GM12878 (cell line): ENCODE data around the gene ABHD17C. TPM values are rescaled to one million over a fixed set of nuclear protein-coding genes. Genes with fewer than 3 reads are reported as not detected.

Source experiments
- ATAC-seq: fragments of 200-7000 bp; cut with Tn5 transposase; 3 replicates; pipeline ENCODE4 v1.9.1; 2020; ENCODE audit warnings: mild to moderate bottlenecking, moderate library complexity
- BruUV-seq: library from RNA; stranded (reverse); fragments of 400-500 nt; replicated peaks from 2 replicates; lab custom pipeline; 2021; lab: Mats Ljungman, UMichigan
- CTCF ChIA-PET: fragments of 300-600 bp; sonication (Branson Sonifier 250); formaldehyde crosslinking; extraction: SDS; loops from one replicate; lab custom pipeline; 2021; ENCODE audit warnings: inconsistent platforms; lab: Yijun Ruan, JAX
- POLR2A ChIA-PET: fragments of 350-600 bp; formaldehyde crosslinking; extraction: SDS; loops from one replicate; lab custom pipeline; 2021; ENCODE audit warnings: inconsistent platforms; lab: Charles Lee
- RAD21 ChIA-PET: fragments of 300-600 bp; sonication (Branson Sonifier 250); formaldehyde crosslinking; loops from one replicate; lab custom pipeline; 2023; ENCODE audit warnings: antibody characterized with exemption; ENCODE audit not compliant: unreplicated experiment; lab: Charles Lee
- SMC1A ChIA-PET: fragments of 300-600 bp; sonication (Branson Sonifier 250); formaldehyde crosslinking; loops from one replicate; lab custom pipeline; 2023; ENCODE audit not compliant: unreplicated experiment, uncharacterized antibody; lab: Charles Lee
- DNase-seq: peaks from one replicate; pipeline ENCODE4 v3.0.0-alpha.2; 2011; ENCODE audit warnings: low read depth, low spot score
- FAIRE-seq: peaks from 3 replicates; lab custom pipeline; 2011; peaks lifted over from hg19 to GRCh38; lab: Jason Lieb, UNC
- H2AFZ ChIP-seq: 2 replicates; pipeline ENCODE4 v1.6.0; 2011; ENCODE audit warnings: low read depth, low read length, control low read depth; ENCODE audit not compliant: control insufficient read depth
- H3K27ac ChIP-seq: 2 replicates; pipeline ENCODE4 v1.5.1; 2011; ENCODE audit warnings: control low read depth; ENCODE audit not compliant: control insufficient read depth, insufficient read depth
- H3K27me3 ChIP-seq, 2 experiments: replicated peaks in 1 of 2; 2 replicates each; pipeline versions ENCODE4 v1.6.0 to v1.6.1; 2011; ENCODE audit warnings: low read length in 1 of 2; ENCODE audit not compliant: control insufficient read depth in 2 of 2, insufficient read depth in 2 of 2
- H3K36me3 ChIP-seq, 2 experiments: 2 replicates each; pipeline ENCODE4 v1.5.1; 2011; ENCODE audit warnings: low read length in 1 of 2; ENCODE audit not compliant: control insufficient read depth in 2 of 2, insufficient read depth in 2 of 2
- H3K4me1 ChIP-seq: 2 replicates; pipeline ENCODE4 v1.6.1; 2011; ENCODE audit warnings: mild to moderate bottlenecking, low read length, moderate library complexity, mixed read lengths; ENCODE audit not compliant: control insufficient read depth, insufficient read depth
- H3K4me2 ChIP-seq: 2 replicates; pipeline ENCODE4 v1.6.0; 2011; ENCODE audit warnings: control low read depth; ENCODE audit not compliant: control insufficient read depth, insufficient read depth
- H3K4me3 ChIP-seq: fragments of 200-600 bp; sonication (generic); 2 replicates; pipeline ENCODE4 v1.5.1; 2016
- H3K79me2 ChIP-seq: 2 replicates; pipeline ENCODE4 v1.6.0; 2011; ENCODE audit warnings: low read length; ENCODE audit not compliant: control insufficient read depth, insufficient read depth
- H3K9ac ChIP-seq: 2 replicates; pipeline ENCODE4 v1.8.0; 2011; ENCODE audit warnings: low read length, control low read depth, mixed read lengths; ENCODE audit not compliant: control insufficient read depth, insufficient read depth
- H3K9me3 ChIP-seq: replicated peaks from 3 replicates; pipeline ENCODE4 v1.5.1; 2011; ENCODE audit warnings: mild to moderate bottlenecking, low read length; ENCODE audit not compliant: control insufficient read depth, insufficient read depth
- H4K20me1 ChIP-seq: 2 replicates; pipeline ENCODE4 v1.6.0; 2011; ENCODE audit not compliant: control insufficient read depth, insufficient read depth
- CREM ChIP-seq: IDR thresholded peaks from 2 replicates; pipeline ENCODE4 v1.6.1; 2014; ENCODE audit warnings: antibody characterized with exemption, low read depth
- FOS ChIP-seq: IDR thresholded peaks from 3 replicates; pipeline ENCODE4 v1.6.1; 2011; ENCODE audit warnings: borderline replicate concordance; ENCODE audit not compliant: insufficient read length; ENCODE audit errors: extremely low read depth
- RFX5 ChIP-seq: IDR thresholded peaks from 2 replicates; pipeline ENCODE4 v1.6.1; 2011; ENCODE audit warnings: low read depth, low read length, improper control_type of control experiment
- SREBF2 ChIP-seq: IDR thresholded peaks from 2 replicates; pipeline ENCODE4 v1.6.1; 2012; ENCODE audit warnings: mild to moderate bottlenecking, low read length
- SRF ChIP-seq, 2 experiments: IDR thresholded peaks; 2 replicates each; pipeline ENCODE4 v1.6.1; 2011; ENCODE audit warnings: low read depth in 2 of 2, low read length in 2 of 2, mild to moderate bottlenecking in 1 of 2, moderate library complexity in 1 of 2
- TCF3 ChIP-seq: IDR thresholded peaks from 2 replicates; pipeline ENCODE4 v1.6.1; 2012; ENCODE audit warnings: low read depth, mild to moderate bottlenecking, low read length, borderline replicate concordance; ENCODE audit not compliant: insufficient read depth
- WGBS: methylation state at CpG from one replicate; pipeline ENCODE4 v1.1.6; 2016; ENCODE audit warnings: low lambda C conversion rate; ENCODE audit not compliant: insufficient replicate concordance, insufficient coverage; ENCODE audit errors: missing lambda C conversion rate; 5-methylcytosine and 5-hydroxymethylcytosine counted together
- in situ Hi-C: fragments of 300-500 bp; cut with MboI; formaldehyde crosslinking; loops from 9 replicates; pipeline ENCODE4 v1.14.3; 2018; ENCODE audit warnings: mixed read lengths
- intact Hi-C: fragments of 100-400 bp; cut with micrococcal nuclease; formaldehyde crosslinking; loops from one replicate; pipeline ENCODE4 v1.14.2; 2022; ENCODE audit not compliant: unreplicated experiment
- polyA plus RNA-seq, 11 experiments: library from polyadenylated mRNA; depleted of rRNA in 4 of 11; unstranded in 6 of 11; stranded (reverse) in 5 of 11; fragments of >200 nt; fragmentation: Nextera tagmentation in 4 of 11; fragmentation: Illumina TruSeq in 1 of 11; extraction: Ambion mirVana in 4 of 11; extraction: Trizol in 1 of 11; gene quantifications; 1 replicate in 1 of 11; 2 replicates in 10 of 11; pipeline versions ENCODE4 v1.2.1 to v1.2.3, GENCODE V29; 2011 to 2016; ENCODE audit warnings: inconsistent platforms in 2 of 11, missing spikeins in 2 of 11, low read depth in 1 of 11
- total RNA-seq, 4 experiments: library from RNA; depleted of rRNA in 3 of 4; stranded (reverse); fragments of >200 nt in 3 of 4; fragmentation: Illumina TruSeq in 1 of 4; extraction: Trizol in 1 of 4; gene quantifications; 2 replicates each; pipeline versions ENCODE4 v1.2.1 to v1.2.3, GENCODE V29; 2013 to 2021
- TF ChIP-seq, protein P1 (sequence below): IDR thresholded peaks from 2 replicates; pipeline ENCODE4 v1.6.1; 2011; ENCODE audit warnings: mild to moderate bottlenecking, low read depth, low read length, moderate library complexity; ENCODE audit not compliant: insufficient replicate concordance
- TF ChIP-seq, protein P2 (sequence below): IDR thresholded peaks from 2 replicates; pipeline ENCODE4 v1.6.1; 2011; ENCODE audit warnings: low read depth, mild to moderate bottlenecking, low read length, moderate library complexity, borderline replicate concordance; ENCODE audit errors: extremely low read depth
- TF ChIP-seq, protein P3 (sequence below): fragments of 450-650 bp; IDR thresholded peaks from 2 replicates; pipeline ENCODE4 v1.6.1; 2014; ENCODE audit warnings: mild to moderate bottlenecking

ABHD17C gene
- total and polyA plus RNA-seq, 10 of the 15 experiments (the other 5 are each of a cell fraction or from before 2014, with no cell fraction given), result 0.92 to 11.4 (median 5.5) TPM

DNA sequence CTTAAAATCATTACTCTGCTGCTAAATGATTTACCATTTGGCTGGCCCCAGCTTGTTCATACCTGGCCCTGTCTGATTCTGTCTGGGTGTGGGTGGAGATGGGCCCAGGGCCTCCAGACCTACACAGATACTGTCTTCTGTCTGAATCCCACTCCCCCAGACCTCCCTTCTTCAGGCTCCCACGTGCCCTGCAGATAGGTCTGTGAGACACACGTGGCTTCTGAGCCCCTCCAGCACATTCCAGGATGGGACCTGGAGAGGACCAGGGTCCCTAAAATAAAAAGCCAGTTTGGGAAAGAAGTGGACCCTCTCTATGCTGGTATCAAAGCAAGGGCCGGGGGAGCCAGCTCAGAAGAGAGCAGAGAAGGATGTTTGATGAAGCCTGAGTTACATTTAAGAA lies 69.4 kb downstream of the ABHD17C start:
- H3K9ac ChIP-seq, result no peak overlapping the region
- RAD21 ChIA-PET, result no interaction called here

More for the DNA sequence above, 69.4 kb downstream of the ABHD17C start:
- no peak for DNase-seq
- ChIA-PET POLR2A (no interaction called here), CTCF (interaction anchor here (2.1 kb wide), 1 partner anchor 12 kb away, joined by 8 read pairs; no protein-coding TSS in a partner anchor), SMC1A (interaction anchor here (1.3 kb wide), 1 partner anchor 11 kb away, joined by 3 read pairs; no protein-coding TSS in a partner anchor)
- intact Hi-C loops (no loop called here), in situ Hi-C loops (no loop called here)
- Histone ChIP-seq H3K4me2 (no peak overlapping the region), H3K4me3 (no peak overlapping the region), H2AFZ (no peak overlapping the region), H3K27me3 (no peaks in the 10 kb centered on the region), H3K36me3 (no peaks in the 10 kb centered on the region), H3K4me1 (no peaks in the 10 kb centered on the region), H3K9me3 (no peaks in the 10 kb centered on the region), H3K27ac (no peak overlapping the region), H4K20me1 (no peaks in the 10 kb centered on the region), H3K79me2 (no peaks in the 10 kb centered on the region)
- no peak for ATAC-seq
- BruUV-seq, result no TSS peak
- 0% methylated on average over 3 of the region's 3 CpGs for WGBS
- FAIRE-seq, result no peak
- TF ChIP-seq SREBF2 (no peak), SRF (IDR thresholded peaks at IDR 0.05; ENCODE audit: low read depth in 2 of 2, low read length in 2 of 2) (no peak), CREM (no peak), TCF3 (no peak), FOS (no peak), RFX5 (no peak)
- TF ChIP-seq, protein P1, sequence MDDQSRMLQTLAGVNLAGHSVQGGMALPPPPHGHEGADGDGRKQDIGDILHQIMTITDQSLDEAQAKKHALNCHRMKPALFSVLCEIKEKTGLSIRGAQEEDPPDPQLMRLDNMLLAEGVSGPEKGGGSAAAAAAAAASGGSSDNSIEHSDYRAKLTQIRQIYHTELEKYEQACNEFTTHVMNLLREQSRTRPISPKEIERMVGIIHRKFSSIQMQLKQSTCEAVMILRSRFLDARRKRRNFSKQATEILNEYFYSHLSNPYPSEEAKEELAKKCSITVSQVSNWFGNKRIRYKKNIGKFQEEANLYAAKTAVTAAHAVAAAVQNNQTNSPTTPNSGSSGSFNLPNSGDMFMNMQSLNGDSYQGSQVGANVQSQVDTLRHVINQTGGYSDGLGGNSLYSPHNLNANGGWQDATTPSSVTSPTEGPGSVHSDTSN, result no peak
- TF ChIP-seq, protein P2, sequence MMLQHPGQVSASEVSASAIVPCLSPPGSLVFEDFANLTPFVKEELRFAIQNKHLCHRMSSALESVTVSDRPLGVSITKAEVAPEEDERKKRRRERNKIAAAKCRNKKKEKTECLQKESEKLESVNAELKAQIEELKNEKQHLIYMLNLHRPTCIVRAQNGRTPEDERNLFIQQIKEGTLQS, result no peak
- TF ChIP-seq, protein P3, sequence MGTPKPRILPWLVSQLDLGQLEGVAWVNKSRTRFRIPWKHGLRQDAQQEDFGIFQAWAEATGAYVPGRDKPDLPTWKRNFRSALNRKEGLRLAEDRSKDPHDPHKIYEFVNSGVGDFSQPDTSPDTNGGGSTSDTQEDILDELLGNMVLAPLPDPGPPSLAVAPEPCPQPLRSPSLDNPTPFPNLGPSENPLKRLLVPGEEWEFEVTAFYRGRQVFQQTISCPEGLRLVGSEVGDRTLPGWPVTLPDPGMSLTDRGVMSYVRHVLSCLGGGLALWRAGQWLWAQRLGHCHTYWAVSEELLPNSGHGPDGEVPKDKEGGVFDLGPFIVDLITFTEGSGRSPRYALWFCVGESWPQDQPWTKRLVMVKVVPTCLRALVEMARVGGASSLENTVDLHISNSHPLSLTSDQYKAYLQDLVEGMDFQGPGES, result no peak
